ENCODE data around the gene GALK1. TPM values are rescaled to one million over a fixed set of nuclear protein-coding genes. Genes with fewer than 3 reads are reported as not detected.
"Not testable (repeated sequence)": the region's sequence is repeated elsewhere in the genome, so short reads cannot be mapped to it uniquely, and the experiment has no call there.

Gene GALK1
- total and polyA plus RNA-seq, 2 experiments from 2014 or later, result 40.6 to 46.5 TPM

- Histone ChIP-seq H3K4me3 (no peak overlapping the region), H3K27ac (no peak overlapping the region), H3K27me3 (replicated peaks; ENCODE audit: insufficient read depth) (no peaks in the 10 kb centered on the region), H3K9ac (no peak overlapping the region), H3F3A (ENCODE audit: insufficient read depth) (peaks cover 3% of the 10 kb centered on the region; the same call in 1 of the 2 replicates), H3K9me3 (ENCODE audit: low read depth) (no peaks in the 10 kb centered on the region), H3K9me2 (ENCODE audit: insufficient read depth) (no peaks in the 10 kb centered on the region), H3K4me1 (ENCODE audit: insufficient read depth) (no peaks in the 10 kb centered on the region), H3K36me3 (ENCODE audit: low read depth) (no peaks in the 10 kb centered on the region), H2AFZ (no peak overlapping the region), H3K4me2 (ENCODE audit: unreplicated experiment) (no peak overlapping the region), H3K79me2 (ENCODE audit: insufficient read depth) (no peaks in the 10 kb centered on the region), H4K20me1 (ENCODE audit: insufficient read depth) (no peaks in the 10 kb centered on the region)
- WGBS, 2 experiments (ENCODE audit: low coverage in 1 of 2, low lambda C conversion rate in 2 of 2, missing lambda C conversion rate in 2 of 2), result 95% methylated on average over 27 of the region's 27 CpGs
- TF ChIP-seq EZH2phosphoT487 (IDR thresholded peaks at IDR 0.05; ENCODE audit: insufficient read depth, low read depth) (no peak), EZH2 (IDR thresholded peaks at IDR 0.05; ENCODE audit: insufficient read depth, poor library complexity, severe bottlenecking) (no peak)
- in situ Hi-C loops (cut with MboI), result no loop called here
- DNase-seq, result no peak
Observed at GRCh38 chr17:75762513-75763268, 2.3 kb downstream of the GALK1 start.

- in situ Hi-C loops (cut with MboI), result loop anchor here (10.0 kb wide), 1 partner anchor 145 kb away; no protein-coding TSS in a partner anchor
- H4K20me1 ChIP-seq (ENCODE audit: insufficient read depth); H3K36me3 ChIP-seq (ENCODE audit: low read depth); DNase-seq; H3K9me3 ChIP-seq (ENCODE audit: low read depth); H3K4me2 ChIP-seq (ENCODE audit: unreplicated experiment); H3K9ac ChIP-seq; H3K4me1 ChIP-seq (ENCODE audit: insufficient read depth); H3F3A ChIP-seq (ENCODE audit: insufficient read depth); H3K4me3 ChIP-seq; H3K27ac ChIP-seq; H3K27me3 ChIP-seq (replicated peaks; ENCODE audit: insufficient read depth); H2AFZ ChIP-seq; H3K79me2 ChIP-seq (ENCODE audit: insufficient read depth); H3K9me2 ChIP-seq (ENCODE audit: insufficient read depth): not testable (repeated sequence)
- WGBS, 2 experiments (ENCODE audit: low coverage in 1 of 2, low lambda C conversion rate in 2 of 2, missing lambda C conversion rate in 2 of 2), result 89 to 96% methylated on average over 6 of the region's 6 CpGs
Observed at GRCh38 chr17:75759978-75760640, 4.9 kb downstream of the GALK1 start.

DNA sequence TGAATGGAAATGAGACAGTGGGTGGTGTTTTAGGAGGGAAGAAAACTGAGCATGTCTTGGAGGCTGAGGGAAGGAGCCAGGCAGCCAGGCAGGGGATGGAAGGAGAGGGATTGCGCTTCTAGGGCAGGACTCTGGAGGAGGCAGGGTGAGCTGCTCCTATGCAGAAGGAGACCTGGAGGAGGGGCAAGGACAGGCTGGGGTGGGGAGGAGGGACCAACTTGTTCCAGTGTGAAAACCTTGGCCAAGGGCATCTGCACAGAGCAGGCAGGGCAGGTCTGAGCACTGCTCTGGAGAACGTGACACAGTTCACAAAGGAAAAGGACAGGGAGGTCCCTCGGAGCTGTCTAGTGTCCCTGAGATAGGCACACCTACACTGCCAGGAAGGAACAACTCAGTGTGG is 5.5 kb downstream of the GALK1 start:
- H3K4me3 ChIP-seq, result no peak overlapping the region
- TF ChIP-seq EZH2phosphoT487 (IDR thresholded peaks at IDR 0.05; ENCODE audit: insufficient read depth, low read depth), result no peak
- no peak for TF ChIP-seq EZH2 (IDR thresholded peaks at IDR 0.05; ENCODE audit: insufficient read depth, poor library complexity, severe bottlenecking)
- H3K4me2 ChIP-seq (ENCODE audit: unreplicated experiment), result no peak overlapping the region
- no peaks in the 10 kb centered on the region; the same call in 1 of the 2 replicates for H3F3A ChIP-seq (ENCODE audit: insufficient read depth)
- H3K9me3 ChIP-seq (ENCODE audit: low read depth), result no peaks in the 10 kb centered on the region
- H3K9me2 ChIP-seq (ENCODE audit: insufficient read depth), result no peaks in the 10 kb centered on the region
- H4K20me1 ChIP-seq (ENCODE audit: insufficient read depth), result no peaks in the 10 kb centered on the region
- H3K27ac ChIP-seq, result no peak overlapping the region
- H3K79me2 ChIP-seq (ENCODE audit: insufficient read depth), result no peaks in the 10 kb centered on the region
- in situ Hi-C loops (cut with MboI), result loop anchor here (10.0 kb wide), 1 partner anchor 145 kb away; no protein-coding TSS in a partner anchor
- H3K9ac ChIP-seq, result no peak overlapping the region
- no peak for DNase-seq
- no peaks in the 10 kb centered on the region for H3K4me1 ChIP-seq (ENCODE audit: insufficient read depth)
- no peaks in the 10 kb centered on the region for H3K27me3 ChIP-seq (replicated peaks; ENCODE audit: insufficient read depth)
- 86 to 100% methylated on average over 2 to 3 of the region's 3 CpGs for WGBS, 2 experiments (ENCODE audit: low coverage in 1 of 2, low lambda C conversion rate in 2 of 2, missing lambda C conversion rate in 2 of 2)
- H2AFZ ChIP-seq, result no peak overlapping the region
- no peaks in the 10 kb centered on the region for H3K36me3 ChIP-seq (ENCODE audit: low read depth)

DNA sequence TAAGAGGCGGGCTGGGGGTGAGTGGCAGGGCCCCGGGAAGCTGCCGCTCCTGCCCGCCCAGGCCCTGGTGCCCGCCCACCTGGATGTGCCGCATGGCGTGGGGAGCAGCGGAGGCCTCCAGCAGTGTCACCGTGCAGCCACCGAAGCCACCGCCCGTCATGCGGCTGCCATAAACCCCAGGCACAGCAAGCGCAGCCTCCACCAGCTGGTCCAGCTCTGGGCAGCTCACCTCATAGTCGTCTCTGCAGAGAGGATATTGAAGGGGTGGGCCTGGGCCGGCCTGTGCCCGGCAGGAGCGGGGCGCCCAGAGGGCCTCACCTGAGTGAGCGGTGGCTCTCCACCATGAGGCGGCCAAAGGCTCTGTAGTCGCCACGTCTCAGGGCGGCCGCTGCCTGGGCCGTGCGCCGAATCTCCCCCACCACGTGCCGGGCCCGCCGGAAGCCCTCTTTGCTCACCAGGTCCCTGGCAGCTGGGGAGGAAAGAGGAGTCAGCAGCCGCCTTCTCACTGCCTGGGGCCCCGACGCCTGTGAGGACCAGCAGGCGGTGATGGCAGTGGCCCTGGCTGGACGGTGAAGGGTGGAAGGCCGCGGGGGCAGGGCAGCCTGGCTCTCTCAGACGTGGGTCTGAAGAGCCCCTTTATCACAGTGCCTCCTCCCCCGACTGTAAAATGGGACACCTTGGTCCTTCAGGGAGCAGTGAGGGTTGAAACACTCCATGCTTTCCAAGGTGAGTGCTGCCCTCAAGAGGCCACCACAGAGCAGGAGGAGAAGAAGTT is 6.7 kb downstream of the GALK1 start:
- H3K4me2 ChIP-seq (ENCODE audit: unreplicated experiment), result no peak overlapping the region
- H3K4me3 ChIP-seq, result no peak overlapping the region
- 89 to 91% methylated on average over 39 to 40 of the region's 41 CpGs for WGBS, 2 experiments (ENCODE audit: low coverage in 1 of 2, low lambda C conversion rate in 2 of 2, missing lambda C conversion rate in 2 of 2)
- no peaks in the 10 kb centered on the region; the same call in 1 of the 2 replicates for H3F3A ChIP-seq (ENCODE audit: insufficient read depth)
- no peaks in the 10 kb centered on the region for H3K4me1 ChIP-seq (ENCODE audit: insufficient read depth)
- H3K9me2 ChIP-seq (ENCODE audit: insufficient read depth), result no peaks in the 10 kb centered on the region
- in situ Hi-C loops (cut with MboI), result loop anchor here (10.0 kb wide), 1 partner anchor 144 kb away; no protein-coding TSS in a partner anchor
- no peak overlapping the region for H3K27ac ChIP-seq
- no peaks in the 10 kb centered on the region for H3K79me2 ChIP-seq (ENCODE audit: insufficient read depth)
- no peaks in the 10 kb centered on the region for H4K20me1 ChIP-seq (ENCODE audit: insufficient read depth)
- no peaks in the 10 kb centered on the region for H3K9me3 ChIP-seq (ENCODE audit: low read depth)
- H3K36me3 ChIP-seq (ENCODE audit: low read depth), result no peaks in the 10 kb centered on the region
- no peaks in the 10 kb centered on the region for H3K27me3 ChIP-seq (replicated peaks; ENCODE audit: insufficient read depth)
- H3K9ac ChIP-seq, result no peak overlapping the region
- no peak for TF ChIP-seq EZH2phosphoT487 (IDR thresholded peaks at IDR 0.05; ENCODE audit: insufficient read depth, low read depth)
- TF ChIP-seq EZH2 (IDR thresholded peaks at IDR 0.05; ENCODE audit: insufficient read depth, poor library complexity, severe bottlenecking), result no peak
- DNase-seq, result no peak
- H2AFZ ChIP-seq, result no peak overlapping the region

Measured in GM23248 (cell line).